ENCODE measurements around the gene PIP5K1C.

PIP5K1C gene

DNA sequence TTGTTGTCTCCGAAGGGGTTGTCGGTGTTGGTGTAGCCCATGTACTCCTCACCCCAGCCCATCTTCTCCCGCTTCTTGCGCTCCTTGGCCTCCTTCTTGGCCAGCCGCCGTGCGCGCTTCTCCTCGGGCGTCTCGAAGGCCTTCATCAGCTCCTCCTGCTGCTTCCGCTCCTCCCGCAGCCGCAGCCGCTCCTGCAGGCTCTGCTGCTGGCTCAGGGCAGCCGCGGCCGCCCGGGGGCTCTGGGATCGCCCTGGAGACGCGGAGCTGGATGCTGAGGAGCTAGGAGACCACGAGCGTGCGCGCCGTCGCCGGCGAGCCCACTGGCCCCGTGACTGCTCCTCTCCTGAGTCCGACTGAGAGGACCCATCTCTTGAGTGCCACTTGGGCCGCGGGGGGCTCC lies 76.6 kb downstream of the PIP5K1C start:
- no peak overlapping the region for H3K27ac ChIP-seq
- no peak for TF ChIP-seq ZFX (IDR thresholded peaks at IDR 0.05; ENCODE audit: borderline replicate concordance)
- TF ChIP-seq, protein P1, sequence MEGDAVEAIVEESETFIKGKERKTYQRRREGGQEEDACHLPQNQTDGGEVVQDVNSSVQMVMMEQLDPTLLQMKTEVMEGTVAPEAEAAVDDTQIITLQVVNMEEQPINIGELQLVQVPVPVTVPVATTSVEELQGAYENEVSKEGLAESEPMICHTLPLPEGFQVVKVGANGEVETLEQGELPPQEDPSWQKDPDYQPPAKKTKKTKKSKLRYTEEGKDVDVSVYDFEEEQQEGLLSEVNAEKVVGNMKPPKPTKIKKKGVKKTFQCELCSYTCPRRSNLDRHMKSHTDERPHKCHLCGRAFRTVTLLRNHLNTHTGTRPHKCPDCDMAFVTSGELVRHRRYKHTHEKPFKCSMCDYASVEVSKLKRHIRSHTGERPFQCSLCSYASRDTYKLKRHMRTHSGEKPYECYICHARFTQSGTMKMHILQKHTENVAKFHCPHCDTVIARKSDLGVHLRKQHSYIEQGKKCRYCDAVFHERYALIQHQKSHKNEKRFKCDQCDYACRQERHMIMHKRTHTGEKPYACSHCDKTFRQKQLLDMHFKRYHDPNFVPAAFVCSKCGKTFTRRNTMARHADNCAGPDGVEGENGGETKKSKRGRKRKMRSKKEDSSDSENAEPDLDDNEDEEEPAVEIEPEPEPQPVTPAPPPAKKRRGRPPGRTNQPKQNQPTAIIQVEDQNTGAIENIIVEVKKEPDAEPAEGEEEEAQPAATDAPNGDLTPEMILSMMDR (IDR thresholded peaks at IDR 0.05), result no peak

DNA sequence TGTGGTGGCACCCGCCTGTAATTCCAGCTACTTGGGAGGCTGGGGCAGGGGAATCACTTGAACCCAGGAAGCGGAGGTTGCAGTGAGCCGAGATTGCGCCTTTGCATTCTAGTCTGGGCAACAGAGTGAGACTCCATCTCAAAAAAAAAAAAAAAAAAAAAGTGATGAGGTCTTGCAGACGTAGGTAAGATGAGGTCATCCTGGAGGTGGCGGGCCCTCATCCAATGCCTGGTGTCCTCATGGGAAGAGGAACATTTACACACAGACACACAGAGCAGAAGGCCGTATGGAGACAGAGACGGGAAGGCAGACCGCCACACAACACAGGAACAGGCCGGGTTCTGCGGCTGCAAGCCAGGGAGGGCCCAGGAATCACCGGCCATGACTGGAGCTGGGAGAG lies 78.0 kb downstream of the PIP5K1C start:
- TF ChIP-seq ZFX (IDR thresholded peaks at IDR 0.05; ENCODE audit: borderline replicate concordance), result no peak
- TF ChIP-seq, protein P1 (IDR thresholded peaks at IDR 0.05), result no peak
- H3K27ac ChIP-seq, result no peak overlapping the region

- TF ChIP-seq ZFX (IDR thresholded peaks at IDR 0.05; ENCODE audit: borderline replicate concordance), result no peak
- TF ChIP-seq, protein P1 (IDR thresholded peaks at IDR 0.05), result no peak
- H3K27ac ChIP-seq, result no peak overlapping the region
Measured at GRCh38 chr19:3621689-3622088, 78.6 kb downstream of the PIP5K1C start.

DNA sequence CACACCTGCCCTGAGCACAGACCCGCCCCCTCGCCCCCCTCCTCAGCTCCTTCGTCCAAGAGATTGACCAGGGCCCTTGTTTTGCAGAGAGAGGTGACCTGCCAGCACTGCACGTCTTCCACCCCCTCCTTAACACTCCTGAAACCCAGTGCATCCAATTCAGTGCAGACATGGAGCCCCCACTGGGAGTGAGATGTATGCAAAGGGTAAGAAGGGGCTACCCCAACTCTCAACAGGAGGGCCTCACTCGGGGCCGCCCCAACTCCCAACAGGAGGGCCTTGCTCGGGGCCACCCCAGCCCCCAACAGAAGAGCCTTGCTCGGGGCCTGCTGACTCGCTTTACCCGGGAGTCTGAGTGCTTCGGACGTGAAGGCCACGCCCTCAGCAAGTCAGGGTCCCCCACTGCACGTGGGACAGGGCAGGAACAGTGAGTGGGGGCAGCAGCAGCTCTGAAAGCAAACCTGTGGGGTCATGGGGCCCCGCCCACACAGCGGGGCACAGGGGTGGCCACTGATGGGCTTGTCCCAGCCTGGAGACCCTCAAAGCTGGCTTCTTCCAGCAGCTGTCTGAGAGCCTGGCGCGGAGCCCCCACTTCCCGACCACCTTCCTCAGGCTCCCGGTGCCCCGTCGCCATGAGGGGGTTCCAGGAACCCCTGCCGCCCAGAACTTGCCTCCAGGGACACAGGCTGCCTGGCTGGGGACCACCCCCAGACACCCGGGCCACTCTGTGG lies 79.3 kb downstream of the PIP5K1C start:
- no peak overlapping the region for H3K27ac ChIP-seq
- TF ChIP-seq, protein P1 (IDR thresholded peaks at IDR 0.05), result no peak
- no peak for TF ChIP-seq ZFX (IDR thresholded peaks at IDR 0.05; ENCODE audit: borderline replicate concordance)

- TF ChIP-seq, protein P1 (IDR thresholded peaks at IDR 0.05), result no peak
- TF ChIP-seq ZFX (IDR thresholded peaks at IDR 0.05; ENCODE audit: borderline replicate concordance), result no peak
- H3K27ac ChIP-seq, result no peak overlapping the region
Measured at GRCh38 chr19:3620145-3620816, 80.0 kb downstream of the PIP5K1C start.

DNA sequence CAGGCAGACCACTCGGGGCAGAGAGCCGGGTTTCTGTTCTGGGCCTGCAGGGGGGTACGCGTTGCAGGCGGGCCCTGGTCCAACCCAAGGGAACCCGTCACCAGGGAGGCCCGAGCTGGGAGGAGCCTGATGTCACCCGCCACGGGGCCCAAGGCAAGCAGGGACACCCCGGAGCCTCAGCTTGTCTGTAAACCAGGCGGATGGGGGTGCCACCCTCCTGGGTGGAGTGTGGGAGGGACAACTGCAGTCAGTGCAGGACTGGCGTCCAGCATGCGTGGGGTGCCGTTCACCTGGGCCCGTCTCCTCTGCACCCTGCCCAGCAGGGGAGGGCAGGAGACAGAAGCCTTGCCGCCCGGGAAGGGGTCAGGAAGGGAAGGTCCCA lies 80.6 kb downstream of the PIP5K1C start:
- no peak overlapping the region for H3K27ac ChIP-seq
- TF ChIP-seq, protein P1 (IDR thresholded peaks at IDR 0.05), result no peak
- no peak for TF ChIP-seq ZFX (IDR thresholded peaks at IDR 0.05; ENCODE audit: borderline replicate concordance)

Data from 22Rv1 (cell line).